GM19238 (cell line): Measurements from ENCODE around the gene MRGPRG.

Experiments used
- DNase-seq: peaks from one replicate; pipeline ENCODE4 v3.0.0; 2011; ENCODE audit warnings: low spot score; ENCODE audit not compliant: insufficient read length

Gene MRGPRG

DNA sequence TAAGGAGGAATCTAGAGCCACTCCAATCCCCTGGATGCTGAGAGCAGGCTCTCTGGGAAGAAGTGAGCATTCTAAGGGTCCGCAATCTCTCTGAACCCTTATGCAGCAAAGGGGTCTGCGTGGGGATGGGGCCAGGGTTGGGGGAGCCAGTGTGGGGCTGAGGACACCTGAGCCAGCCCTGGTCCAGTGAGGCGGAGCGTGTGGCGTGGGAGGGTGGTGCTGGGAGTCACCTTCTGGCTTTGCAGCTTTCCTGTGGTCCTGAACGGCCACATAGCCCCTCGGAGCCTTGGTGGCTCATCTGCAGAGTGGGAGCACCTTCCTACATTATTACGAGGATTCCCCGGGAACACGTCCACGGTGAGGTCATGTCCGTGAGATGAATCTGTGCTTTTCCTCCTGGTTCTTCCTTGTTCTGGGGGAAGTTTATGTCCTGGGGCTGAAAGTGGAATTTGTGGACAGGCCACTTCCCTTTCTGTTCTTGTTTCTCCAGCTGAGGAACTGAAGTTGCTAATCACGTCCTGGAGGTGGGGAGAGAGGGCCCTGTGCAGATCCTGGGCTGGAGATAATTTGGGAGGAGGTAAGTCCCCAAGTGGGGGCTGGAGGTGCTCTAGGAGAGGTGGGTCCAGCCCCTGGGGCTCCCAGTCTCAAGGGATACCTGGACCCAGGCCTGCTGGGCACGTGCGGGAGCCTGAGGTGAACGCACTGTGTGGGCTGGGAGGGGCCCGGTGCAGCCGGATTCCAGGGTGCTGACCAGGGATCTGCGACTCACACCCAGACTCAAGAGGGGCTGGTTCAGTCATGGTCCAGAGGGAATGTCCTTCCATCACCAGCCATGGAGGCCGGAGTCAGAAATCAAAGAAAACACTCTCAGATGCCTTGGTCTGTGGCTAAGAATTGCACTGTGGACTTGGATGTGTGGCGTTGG lies 7.5 kb upstream of the MRGPRG start:
- no peak for DNase-seq

GRCh38 chr11:3225159-3225758 lies 6.6 kb upstream of the MRGPRG start:
- DNase-seq = no peak

DNA sequence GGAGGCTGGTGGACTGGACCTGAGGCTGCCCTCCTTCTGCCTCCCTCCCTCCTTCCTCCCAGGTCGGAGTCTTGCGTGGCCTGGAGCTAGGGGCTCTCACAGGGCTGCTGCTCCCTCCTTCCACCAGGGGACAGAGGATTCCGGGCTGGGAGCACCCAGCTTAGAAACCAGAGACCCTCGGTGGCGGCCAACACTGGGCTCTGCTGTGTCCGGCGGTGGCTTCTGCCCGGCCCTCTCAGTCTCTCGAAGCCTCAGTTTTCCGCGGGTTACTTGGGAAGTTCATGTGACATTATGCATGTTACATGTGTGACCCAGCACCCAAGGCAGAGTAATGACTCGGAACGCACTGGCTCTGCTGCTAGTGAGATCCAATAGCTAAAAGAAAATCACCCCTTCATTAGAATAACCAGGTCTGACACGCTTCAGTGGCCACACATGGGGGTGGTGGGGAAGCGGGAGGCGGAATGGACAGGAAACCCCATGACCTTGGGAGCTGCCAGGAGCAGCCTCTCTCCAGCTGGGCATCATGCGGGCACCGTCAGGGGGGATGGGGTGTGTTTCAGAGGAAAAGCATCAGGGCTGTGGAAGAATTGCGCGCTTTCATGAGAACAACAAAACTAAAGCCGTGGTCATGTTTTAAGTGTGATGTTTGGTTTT lies 5.9 kb upstream of the MRGPRG start:
- no peak for DNase-seq

DNA sequence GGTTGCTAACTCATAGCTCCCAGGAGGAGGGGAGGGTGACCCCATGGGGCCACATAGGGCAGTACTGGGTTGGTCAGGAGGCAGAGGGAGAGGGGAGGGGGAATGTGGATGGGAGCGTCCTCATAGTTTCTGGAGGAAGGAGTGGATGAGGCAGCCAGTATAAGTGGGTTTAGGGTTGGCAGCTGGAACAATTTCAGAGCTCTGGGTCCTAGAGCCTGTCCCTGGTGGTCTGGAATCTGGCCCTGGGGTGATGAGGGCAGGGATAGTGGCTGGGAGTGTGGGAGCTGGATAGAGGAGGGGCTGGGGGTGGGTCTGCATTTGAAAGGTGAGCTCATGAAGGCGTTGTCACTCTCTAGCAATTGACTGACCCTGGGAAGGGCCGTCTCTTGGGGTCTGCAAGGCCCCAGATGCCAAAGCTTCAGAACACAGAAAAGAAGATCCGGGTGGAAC lies 5.3 kb upstream of the MRGPRG start:
- no peak for DNase-seq

DNA sequence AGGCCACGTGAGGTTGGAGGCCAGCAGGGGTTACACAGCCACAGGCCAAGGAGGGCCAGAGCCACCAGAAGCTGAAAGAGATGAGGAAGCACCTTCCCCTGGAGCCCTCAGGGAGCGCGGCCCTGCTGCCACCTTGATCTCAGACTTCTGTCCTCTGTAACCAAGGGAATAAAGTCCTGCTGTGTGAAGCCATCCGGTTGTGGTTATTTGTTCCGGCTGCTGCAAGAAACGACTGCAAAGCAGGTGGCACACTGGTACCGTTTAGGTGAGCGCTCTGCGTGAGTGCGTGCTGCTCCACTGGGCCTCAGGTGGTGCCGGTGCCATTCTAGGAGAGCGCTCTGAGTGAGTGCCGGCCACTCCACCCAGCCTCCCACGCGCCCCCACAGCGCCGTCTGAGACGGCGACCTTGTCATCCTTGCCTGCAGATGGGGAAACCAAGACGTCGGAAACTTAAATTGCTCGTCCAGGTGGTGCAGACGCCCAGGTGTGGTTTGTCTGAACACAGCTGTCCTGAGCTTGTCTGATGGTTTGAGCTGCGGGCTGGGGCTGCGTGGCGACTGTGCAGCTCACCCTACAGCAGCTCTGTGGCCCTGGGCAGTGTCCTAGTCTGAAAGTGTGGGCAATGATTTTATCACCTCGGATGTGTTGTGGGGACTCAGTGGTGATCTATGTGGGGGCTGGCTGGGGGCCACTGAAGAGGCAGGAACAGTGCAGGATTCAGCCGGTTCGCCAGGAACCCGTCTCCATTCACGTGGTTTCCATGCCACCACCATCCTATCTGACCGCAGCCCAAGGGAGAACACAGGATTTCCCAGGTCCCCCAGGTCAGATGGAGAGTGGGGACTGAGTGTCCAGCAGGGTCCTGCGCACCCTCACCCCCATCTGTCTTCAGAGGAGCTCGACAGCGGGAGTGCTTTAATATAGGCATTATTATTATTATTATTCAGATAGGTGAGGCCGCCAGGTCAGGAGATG lies 4.6 kb upstream of the MRGPRG start:
- DNase-seq = no peak

- DNase-seq = peak; percentile 0
Measured at GRCh38 chr11:3222003-3222855, 3.6 kb upstream of the MRGPRG start.

- no peak for DNase-seq
Measured at GRCh38 chr11:3221408-3222002, 2.9 kb upstream of the MRGPRG start.

GRCh38 chr11:3220521-3221407 lies 2.2 kb upstream of the MRGPRG start:
- no peak for DNase-seq

GRCh38 chr11:3220101-3220500 lies 1.5 kb upstream of the MRGPRG start:
- no peak for DNase-seq

- no peak for DNase-seq
Measured at GRCh38 chr11:3219281-3219892, 774 bp upstream of the MRGPRG start.

DNA sequence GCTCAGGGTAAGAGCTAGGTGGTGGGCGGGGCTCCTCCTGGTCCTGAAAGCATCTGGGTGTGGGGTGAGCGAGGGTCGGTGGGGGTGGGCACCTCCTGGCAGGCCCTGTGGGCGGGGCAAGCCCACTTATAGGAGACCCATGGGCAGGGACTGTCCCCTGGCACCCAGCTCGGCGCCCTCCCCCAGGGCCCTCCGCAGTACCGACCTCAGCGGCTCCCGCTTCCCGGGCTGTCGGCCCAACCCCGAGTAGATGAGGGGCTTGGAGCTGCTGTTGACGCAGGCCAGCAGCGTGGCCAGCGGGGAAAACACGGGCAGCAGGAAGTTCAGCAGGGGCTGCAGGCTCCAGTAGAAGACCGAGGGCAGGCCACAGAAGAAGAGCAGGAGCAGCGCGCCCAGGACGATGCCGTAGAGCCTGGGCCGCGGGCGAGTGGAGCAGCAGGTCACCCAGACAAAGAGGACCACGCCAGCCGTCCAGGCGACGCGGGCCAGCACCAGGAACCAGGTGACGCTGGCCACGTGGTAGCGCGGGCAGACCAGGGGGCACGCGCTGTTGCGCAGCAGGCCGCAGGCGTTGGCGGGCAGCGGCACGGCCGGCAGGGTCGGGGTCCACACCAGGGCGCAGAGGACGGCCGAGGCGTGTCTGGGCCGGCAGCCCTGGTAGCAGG lies 663 bp downstream of the MRGPRG start:
- no peak for DNase-seq

GRCh38 chr11:3216027-3216525 lies 2.5 kb downstream of the MRGPRG start:
- DNase-seq = no peak

GRCh38 chr11:3215346-3216026 lies 3.1 kb downstream of the MRGPRG start:
- DNase-seq = no peak

GRCh38 chr11:3214420-3214699 lies 4.3 kb downstream of the MRGPRG start:
- no peak for DNase-seq

DNA sequence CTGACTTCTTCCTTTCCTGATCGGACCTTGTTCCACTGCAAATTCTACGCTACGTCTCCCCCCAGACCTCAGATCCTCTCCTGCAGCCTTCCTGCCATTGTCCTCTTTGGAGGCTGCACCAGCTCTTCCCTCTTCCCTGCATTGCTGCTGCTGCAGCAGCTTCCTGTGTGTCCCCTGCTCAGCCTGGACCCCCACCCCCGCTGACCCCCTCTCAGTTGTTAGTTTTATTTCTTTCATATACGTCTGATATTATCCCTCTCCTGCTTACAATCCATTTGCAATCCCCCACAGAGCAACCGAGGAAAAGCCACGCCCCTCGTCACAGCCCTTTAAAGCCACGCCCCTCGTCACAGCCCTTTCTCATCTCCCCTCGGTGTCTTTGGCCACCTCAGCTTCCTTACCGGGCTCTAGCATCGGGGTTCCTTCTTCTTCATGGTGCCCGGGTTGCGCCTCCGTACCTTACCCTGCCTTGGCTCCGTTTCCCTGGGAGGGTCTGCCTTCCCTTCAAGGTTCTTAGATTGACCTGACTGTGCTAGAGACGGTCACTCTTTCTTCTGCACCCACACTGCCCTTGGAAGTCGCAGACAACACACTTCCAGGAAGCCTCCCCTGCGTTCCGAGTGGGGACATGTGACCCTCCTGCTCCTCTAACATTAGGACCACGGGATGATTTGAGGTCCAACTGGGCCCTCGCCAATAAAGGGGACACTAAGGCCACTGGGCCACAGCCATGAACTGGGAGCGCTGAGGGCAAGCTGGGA lies 4.8 kb downstream of the MRGPRG start:
- no peak for DNase-seq

GRCh38 chr11:3208272-3208671 lies 10.3 kb downstream of the MRGPRG start:
- DNase-seq = no peak
